Activated T-helper 2 cell treated with anti-CD3 and anti-CD28 coated beads, Interferon-gamma antibody, Interleukin-2, Interleukin-4, amounts not matched to agents 10 μg/mL and 5 μg/mL and 100 μg/mL, durations not matched to agents 14 hours and 24 hours and 36 hours (primary cell): ENCODE measurements around the gene RPS6KC1. TPM values are rescaled to one million over a fixed set of nuclear protein-coding genes. Genes with fewer than 3 reads are reported as not detected.

Experiments
- DNase-seq: peaks from one replicate; pipeline ENCODE4 v3.0.0; 2021; ENCODE audit warnings: low spot score
- H3K27ac Mint-ChIP-seq: one replicate; pipeline ENCODE4 v1.8.0; 2021; ENCODE audit warnings: mixed read lengths
- H3K27me3 Mint-ChIP-seq: one replicate; pipeline ENCODE4 v1.8.0; 2021; ENCODE audit warnings: low read depth, mixed read lengths
- H3K36me3 Mint-ChIP-seq: one replicate; pipeline ENCODE4 v1.8.0; 2021; ENCODE audit warnings: low read depth, mixed read lengths
- H3K4me1 Mint-ChIP-seq: one replicate; pipeline ENCODE4 v1.8.0; 2021; ENCODE audit warnings: low read depth, mixed read lengths
- H3K4me3 Mint-ChIP-seq: one replicate; pipeline ENCODE4 v1.8.0; 2021; ENCODE audit warnings: low read depth, mild to moderate bottlenecking, moderate library complexity, mixed read lengths
- H3K9me3 Mint-ChIP-seq: one replicate; pipeline ENCODE4 v1.8.0; 2021; ENCODE audit warnings: mixed read lengths
- intact Hi-C: fragments of 100-400 bp; cut with micrococcal nuclease; formaldehyde crosslinking; loops from one replicate; pipeline ENCODE4 v1.15.1; 2023
- total RNA-seq: library from RNA; stranded (reverse); gene quantifications from 2 replicates; pipeline ENCODE4 v1.2.3, GENCODE V29; 2022

RPS6KC1 gene
- total RNA-seq, 1 donor from 2014 or later = 7.2 TPM

DNA sequence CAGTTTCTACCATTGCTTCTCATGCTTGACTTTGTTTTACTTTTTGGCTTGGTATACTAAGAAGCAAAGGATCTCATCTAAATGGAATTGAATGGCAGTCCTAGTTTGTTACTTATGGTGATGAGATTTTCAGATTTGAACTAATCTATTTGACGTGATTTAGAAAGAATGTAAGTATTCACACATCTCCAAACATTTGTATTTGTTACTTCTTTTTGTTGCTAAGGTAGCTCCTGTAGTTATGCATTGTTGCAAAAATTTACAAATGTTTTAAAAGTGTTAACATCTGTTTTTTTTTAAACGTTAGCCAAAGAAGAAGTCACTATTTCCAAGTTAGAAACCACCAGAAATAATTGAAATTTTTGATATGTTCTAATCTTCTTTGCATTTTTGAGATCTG lies 222.5 kb downstream of the RPS6KC1 start:
- intact Hi-C loops = no loop called here
- Mint-ChIP-seq H3K27me3 (no peaks in the 10 kb centered on the region), H3K4me3 (no peak overlapping the region), H3K36me3 (no peaks in the 10 kb centered on the region), H3K27ac (no peak overlapping the region), H3K4me1 (peaks cover 3% of the 10 kb centered on the region), H3K9me3 (no peaks in the 10 kb centered on the region)
- DNase-seq = no peak

DNA sequence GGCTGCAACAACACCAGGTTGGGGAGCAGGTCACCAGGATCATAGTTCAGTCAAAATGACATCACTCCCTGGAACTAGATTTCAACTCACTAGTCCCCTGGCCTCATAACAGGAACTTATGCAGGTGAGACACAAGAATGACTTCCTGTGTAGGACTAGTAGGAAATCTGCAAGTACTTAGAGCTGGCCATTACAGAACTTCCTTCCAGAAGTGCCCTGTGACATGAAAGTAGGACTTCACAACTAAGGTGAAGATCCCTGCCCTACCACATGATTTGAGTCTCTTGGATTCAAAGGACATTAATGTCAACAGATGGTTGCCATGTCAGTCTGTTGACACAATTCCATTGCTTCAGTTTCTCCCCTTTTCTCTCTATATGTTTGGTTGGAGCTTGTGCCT lies 223.1 kb downstream of the RPS6KC1 start:
- H3K36me3 Mint-ChIP-seq = no peaks in the 10 kb centered on the region
- no peak overlapping the region for H3K27ac Mint-ChIP-seq
- H3K27me3 Mint-ChIP-seq = no peaks in the 10 kb centered on the region
- no peaks in the 10 kb centered on the region for H3K9me3 Mint-ChIP-seq
- intact Hi-C loops = no loop called here
- H3K4me3 Mint-ChIP-seq = no peak overlapping the region
- no peak for DNase-seq
- H3K4me1 Mint-ChIP-seq = peaks cover 3% of the 10 kb centered on the region

DNA sequence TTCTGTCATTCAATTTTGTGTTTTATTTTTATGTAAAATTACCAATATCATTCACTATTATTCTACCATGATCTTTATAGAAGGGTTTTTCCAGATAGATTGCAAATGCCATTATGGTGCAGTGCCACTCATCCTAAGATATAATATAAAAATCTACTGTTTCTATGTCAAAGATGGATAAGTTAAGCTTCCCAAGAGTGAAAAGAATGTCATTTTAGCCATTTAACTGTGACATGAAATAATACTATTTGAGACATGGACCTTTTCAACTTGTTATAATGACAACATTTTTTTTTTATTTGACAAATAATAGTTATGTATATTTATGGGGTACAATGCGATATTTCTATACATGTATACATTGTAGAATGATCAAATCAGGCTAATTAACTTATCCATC lies 224.3 kb downstream of the RPS6KC1 start:
- no peaks in the 10 kb centered on the region for H3K36me3 Mint-ChIP-seq
- no peak for DNase-seq
- H3K4me1 Mint-ChIP-seq = peaks cover 3% of the 10 kb centered on the region
- no peak overlapping the region for H3K27ac Mint-ChIP-seq
- no peak overlapping the region for H3K4me3 Mint-ChIP-seq
- no peaks in the 10 kb centered on the region for H3K27me3 Mint-ChIP-seq
- no peaks in the 10 kb centered on the region for H3K9me3 Mint-ChIP-seq
- intact Hi-C loops = no loop called here

DNA sequence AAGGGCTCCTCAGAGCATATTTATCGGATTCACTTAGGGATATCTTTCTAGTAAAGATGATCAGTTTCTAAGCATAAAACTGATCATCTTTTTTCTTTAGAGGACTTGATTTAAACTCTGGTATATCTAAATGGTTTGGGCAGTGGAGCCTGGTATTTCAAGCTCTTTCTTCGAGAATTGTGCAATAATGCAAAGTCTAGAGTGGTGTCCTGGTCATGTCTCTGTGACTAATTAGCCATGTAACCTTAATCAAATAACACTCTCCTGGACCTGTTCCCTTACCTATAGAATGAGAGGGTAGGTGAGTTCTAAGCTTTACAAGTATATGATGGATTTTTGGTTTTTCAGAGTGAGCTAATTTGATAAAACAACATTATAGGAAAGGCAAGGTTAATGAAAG lies 225.2 kb downstream of the RPS6KC1 start:
- intact Hi-C loops = no loop called here

DNA sequence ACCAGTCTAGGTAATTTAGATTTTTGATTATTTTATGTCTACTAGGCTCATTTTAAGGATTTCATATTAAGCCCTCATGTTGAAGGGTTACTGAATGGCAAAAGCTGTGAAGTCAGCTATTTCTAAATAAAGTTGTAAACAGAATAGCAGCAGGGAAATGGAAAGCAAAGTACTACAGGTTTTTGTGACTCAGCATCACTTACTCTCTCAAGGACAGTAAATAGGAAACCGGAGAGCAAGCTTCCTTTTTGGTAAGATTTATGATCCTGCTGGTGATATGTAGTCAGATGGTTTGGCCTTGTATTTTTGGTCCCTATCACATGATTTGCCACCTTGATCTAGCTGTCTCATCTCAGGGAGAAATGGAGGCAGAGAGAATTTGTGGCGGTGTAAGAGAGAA lies 226.0 kb downstream of the RPS6KC1 start:
- no peaks in the 10 kb centered on the region for H3K27me3 Mint-ChIP-seq
- no peaks in the 10 kb centered on the region for H3K9me3 Mint-ChIP-seq
- H3K36me3 Mint-ChIP-seq = no peaks in the 10 kb centered on the region
- intact Hi-C loops = no loop called here
- H3K4me3 Mint-ChIP-seq = no peak overlapping the region
- peaks cover 3% of the 10 kb centered on the region for H3K4me1 Mint-ChIP-seq
- DNase-seq = no peak
- no peak overlapping the region for H3K27ac Mint-ChIP-seq

More for the DNA sequence above, 225.2 kb downstream of the RPS6KC1 start:
- Mint-ChIP-seq H3K27me3 (no peaks in the 10 kb centered on the region), H3K9me3 (no peaks in the 10 kb centered on the region), H3K4me3 (no peak overlapping the region), H3K4me1 (peaks cover 3% of the 10 kb centered on the region), H3K36me3 (no peaks in the 10 kb centered on the region), H3K27ac (no peak overlapping the region)
- no peak for DNase-seq

DNA sequence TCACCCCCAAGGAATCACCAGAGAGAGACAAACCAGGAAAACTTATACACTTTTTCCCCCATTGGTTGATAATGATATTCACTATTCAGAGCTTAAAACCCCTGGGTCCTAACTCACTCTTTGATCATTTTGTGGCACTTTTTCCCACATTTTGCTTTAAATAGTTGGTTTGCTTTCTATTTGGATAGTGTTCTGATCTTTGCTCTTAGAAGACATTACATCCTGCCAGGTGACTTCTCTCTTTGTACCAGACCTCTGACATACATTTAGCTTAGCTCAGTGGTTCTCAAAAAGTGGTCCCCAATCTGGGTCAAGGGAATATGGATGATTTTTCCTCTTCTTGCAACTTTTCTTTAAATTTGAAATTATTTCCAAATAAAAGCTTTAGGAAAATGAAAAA lies 228.4 kb downstream of the RPS6KC1 start:
- intact Hi-C loops = no loop called here
- Mint-ChIP-seq H3K4me1 (peaks cover 3% of the 10 kb centered on the region), H3K4me3 (no peak overlapping the region), H3K27ac (no peak overlapping the region), H3K36me3 (no peaks in the 10 kb centered on the region), H3K27me3 (no peaks in the 10 kb centered on the region), H3K9me3 (no peaks in the 10 kb centered on the region)
- DNase-seq = no peak

DNA sequence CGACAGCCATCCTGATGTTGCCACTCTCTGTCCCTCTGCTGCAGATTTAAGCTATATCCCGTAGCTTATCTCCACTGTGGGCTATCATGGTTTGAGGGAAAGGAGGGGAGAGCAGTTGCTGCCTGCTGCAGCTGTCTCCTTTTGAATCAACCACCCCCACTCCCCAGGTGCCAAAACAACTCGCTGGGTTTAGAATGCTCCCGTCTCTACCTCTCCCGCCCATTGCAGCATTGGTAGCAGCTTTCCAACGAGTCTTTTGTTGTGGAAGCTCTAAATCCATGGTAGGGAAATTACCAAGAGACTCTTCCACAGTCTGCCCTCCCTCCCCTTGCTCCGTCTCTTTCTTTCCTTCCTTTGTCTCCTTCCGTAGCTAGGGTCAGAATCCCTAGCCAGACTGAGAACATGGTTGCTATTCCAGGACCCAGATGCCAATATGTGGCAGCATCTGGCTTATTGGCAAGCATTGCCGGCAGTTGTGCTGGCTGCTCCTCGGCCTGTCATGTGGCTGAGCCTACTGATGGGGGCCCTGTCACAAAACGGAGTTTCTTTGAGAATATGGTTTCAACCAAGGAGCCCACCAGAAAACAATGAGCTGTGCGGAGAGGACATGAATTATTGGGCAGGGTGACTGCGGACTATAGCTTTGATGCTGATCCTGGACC lies 230.7 kb downstream of the RPS6KC1 start:
- intact Hi-C loops = no loop called here
- Mint-ChIP-seq H3K36me3 (no peaks in the 10 kb centered on the region), H3K27me3 (no peaks in the 10 kb centered on the region), H3K4me1 (peaks cover 3% of the 10 kb centered on the region), H3K9me3 (no peaks in the 10 kb centered on the region), H3K4me3 (no peak overlapping the region), H3K27ac (no peak overlapping the region)
- DNase-seq = no peak

DNA sequence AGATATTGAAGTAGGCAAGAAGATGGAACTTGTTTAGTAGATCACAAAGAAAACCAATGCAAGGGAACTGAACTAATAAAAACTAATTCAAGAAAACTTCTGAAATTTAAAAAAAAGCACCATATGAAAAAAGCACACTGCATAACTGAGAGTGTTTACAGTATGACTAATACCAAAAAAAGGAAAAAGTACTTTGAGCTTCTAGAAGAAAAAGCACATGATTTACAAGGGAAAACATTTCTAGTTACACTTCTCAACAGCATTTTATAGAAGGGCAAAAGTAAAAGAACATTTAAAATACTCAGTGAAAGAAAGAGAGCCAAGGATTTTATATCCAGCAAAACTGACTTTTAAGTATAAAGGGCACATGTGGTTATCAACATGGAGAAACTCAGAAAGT lies 233.6 kb downstream of the RPS6KC1 start:
- Mint-ChIP-seq H3K9me3 (no peaks in the 10 kb centered on the region), H3K4me1 (no peaks in the 10 kb centered on the region), H3K27me3 (no peaks in the 10 kb centered on the region), H3K27ac (no peak overlapping the region), H3K4me3 (no peak overlapping the region), H3K36me3 (no peaks in the 10 kb centered on the region)
- intact Hi-C loops = no loop called here
- DNase-seq = no peak

DNA sequence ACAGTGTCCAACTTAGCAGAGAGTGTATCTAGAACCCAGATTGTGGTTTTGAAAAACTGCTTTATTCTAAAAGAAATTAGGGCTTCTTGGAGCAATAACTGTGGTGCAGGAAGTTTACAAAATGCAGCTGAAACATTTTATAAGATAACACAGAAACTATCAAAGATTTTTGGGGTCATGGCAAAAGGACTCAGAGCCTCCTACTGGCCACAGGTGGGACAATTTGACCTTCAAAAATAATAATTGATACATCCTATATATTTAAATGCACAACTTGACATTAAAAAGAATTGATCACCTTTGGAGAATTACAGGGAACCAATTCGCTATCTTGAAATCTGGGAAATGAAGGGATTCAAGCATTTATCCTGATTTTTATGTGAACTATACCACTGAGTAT lies 235.2 kb downstream of the RPS6KC1 start:
- no peaks in the 10 kb centered on the region for H3K9me3 Mint-ChIP-seq
- no peak overlapping the region for H3K27ac Mint-ChIP-seq
- intact Hi-C loops = no loop called here
- no peak for DNase-seq
- no peaks in the 10 kb centered on the region for H3K36me3 Mint-ChIP-seq
- no peaks in the 10 kb centered on the region for H3K4me1 Mint-ChIP-seq
- H3K27me3 Mint-ChIP-seq = no peaks in the 10 kb centered on the region
- H3K4me3 Mint-ChIP-seq = no peak overlapping the region

DNA sequence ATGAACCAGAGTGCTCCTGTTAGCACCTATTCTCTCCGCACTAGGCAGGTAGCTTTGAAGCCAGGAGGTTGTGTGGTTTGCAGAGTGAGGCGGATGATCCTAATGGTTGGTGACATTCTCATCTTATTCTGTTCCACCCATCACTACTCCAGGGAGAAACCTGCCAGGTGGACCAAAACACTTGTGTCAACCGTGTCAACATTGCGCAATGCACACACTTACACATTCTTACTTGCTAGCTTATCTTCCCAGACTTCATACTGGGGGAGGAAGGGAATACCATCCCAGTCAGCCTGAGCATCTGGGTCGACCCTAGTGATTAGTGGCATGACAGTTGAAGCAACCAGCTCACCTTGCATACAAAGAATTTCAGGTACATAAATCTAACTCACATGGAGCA lies 236.9 kb downstream of the RPS6KC1 start:
- H3K9me3 Mint-ChIP-seq = no peaks in the 10 kb centered on the region
- H3K36me3 Mint-ChIP-seq = no peaks in the 10 kb centered on the region
- intact Hi-C loops = no loop called here
- H3K4me3 Mint-ChIP-seq = no peak overlapping the region
- no peaks in the 10 kb centered on the region for H3K4me1 Mint-ChIP-seq
- no peak for DNase-seq
- H3K27me3 Mint-ChIP-seq = no peaks in the 10 kb centered on the region
- no peak overlapping the region for H3K27ac Mint-ChIP-seq

DNA sequence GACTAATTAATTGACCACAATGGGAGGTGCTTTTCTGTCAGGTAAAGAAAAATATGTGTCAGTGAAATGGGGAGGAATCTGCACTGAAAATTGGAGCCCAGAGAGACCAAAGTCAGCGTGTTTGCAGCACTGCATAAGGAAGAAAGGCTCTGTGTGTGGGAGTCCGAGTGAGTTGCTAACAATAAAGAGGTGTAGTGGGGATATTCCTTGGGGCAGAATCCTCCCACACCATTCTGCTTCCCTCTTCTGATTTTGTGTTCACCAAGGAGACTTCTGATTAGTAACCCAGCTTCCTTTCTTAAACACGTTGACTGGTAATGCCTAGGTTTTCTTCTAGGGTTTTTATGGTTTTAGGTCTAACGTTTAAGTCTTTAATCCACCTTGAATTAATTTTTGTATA lies 240.5 kb downstream of the RPS6KC1 start:
- H3K27ac Mint-ChIP-seq = no peak overlapping the region
- DNase-seq = no peak
- H3K9me3 Mint-ChIP-seq = peaks cover 1% of the 10 kb centered on the region
- H3K36me3 Mint-ChIP-seq = no peaks in the 10 kb centered on the region
- H3K4me1 Mint-ChIP-seq = no peaks in the 10 kb centered on the region
- intact Hi-C loops = no loop called here
- H3K27me3 Mint-ChIP-seq = no peaks in the 10 kb centered on the region
- no peak overlapping the region for H3K4me3 Mint-ChIP-seq

DNA sequence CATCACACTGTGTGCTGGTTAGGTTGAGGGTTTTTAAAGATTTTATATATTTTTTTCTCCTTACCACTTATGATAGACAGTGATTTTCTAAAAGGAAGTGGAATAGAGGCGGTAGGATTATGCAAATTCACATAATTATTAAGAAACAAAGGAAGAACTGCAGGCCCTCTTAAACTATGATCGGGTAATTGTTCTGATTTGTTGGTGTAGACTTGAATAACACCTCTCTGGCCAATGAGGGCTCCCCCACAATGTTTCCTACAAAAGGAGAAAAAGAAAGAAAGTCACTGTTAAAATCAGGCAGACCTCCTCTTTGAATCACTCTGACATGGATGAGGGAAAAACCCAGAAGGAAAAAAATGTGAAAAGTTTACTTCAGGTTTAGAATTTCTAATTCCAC lies 241.6 kb downstream of the RPS6KC1 start:
- DNase-seq = no peak
- Mint-ChIP-seq H3K27ac (no peak overlapping the region), H3K4me3 (no peak overlapping the region), H3K27me3 (no peaks in the 10 kb centered on the region), H3K9me3 (peaks cover 3% of the 10 kb centered on the region), H3K36me3 (no peaks in the 10 kb centered on the region), H3K4me1 (no peaks in the 10 kb centered on the region)
- intact Hi-C loops = no loop called here

DNA sequence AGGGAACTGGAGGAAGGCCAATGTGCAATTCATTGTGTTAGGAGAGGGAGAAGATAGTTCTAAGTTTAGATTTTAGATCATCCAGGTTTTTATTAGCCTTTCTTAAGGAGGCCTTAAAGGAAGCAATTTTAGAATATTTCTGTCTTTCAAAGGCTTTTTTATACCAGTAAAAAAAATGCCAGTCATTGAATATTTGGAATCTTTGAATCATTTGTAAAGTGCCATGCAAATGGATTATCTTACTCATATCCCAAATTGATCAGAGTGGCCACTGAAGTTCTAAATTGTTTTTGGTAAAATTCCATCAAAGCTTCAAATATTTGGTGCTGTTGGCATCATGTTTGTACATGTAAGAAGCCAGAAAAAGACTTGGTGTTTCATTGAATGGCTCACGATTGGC lies 244.8 kb downstream of the RPS6KC1 start:
- intact Hi-C loops = no loop called here
- H3K4me3 Mint-ChIP-seq = no peak overlapping the region
- no peaks in the 10 kb centered on the region for H3K36me3 Mint-ChIP-seq
- no peaks in the 10 kb centered on the region for H3K27me3 Mint-ChIP-seq
- DNase-seq = no peak
- no peaks in the 10 kb centered on the region for H3K4me1 Mint-ChIP-seq
- no peak overlapping the region for H3K27ac Mint-ChIP-seq
- peaks cover 3% of the 10 kb centered on the region for H3K9me3 Mint-ChIP-seq

DNA sequence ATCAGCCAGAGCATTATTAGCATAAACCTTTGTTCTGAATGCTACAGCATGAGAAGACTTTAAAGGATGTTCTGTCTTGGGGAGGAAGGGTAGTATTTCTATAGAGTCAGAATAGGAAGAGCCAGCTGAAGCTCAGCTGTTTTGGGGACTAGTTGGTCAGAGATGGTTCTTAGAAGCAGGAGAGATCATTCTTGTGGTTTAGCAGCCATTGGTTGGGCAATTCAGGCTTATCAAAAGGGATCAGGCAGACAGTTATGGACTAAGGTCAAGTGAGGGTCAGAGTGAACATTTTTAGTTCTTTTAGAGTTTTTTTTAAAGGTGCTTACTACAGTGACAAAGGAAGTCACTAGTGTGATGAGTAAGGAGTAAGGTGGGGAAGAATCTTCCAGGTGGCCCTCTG lies 245.5 kb downstream of the RPS6KC1 start:
- no peaks in the 10 kb centered on the region for H3K4me1 Mint-ChIP-seq
- DNase-seq = no peak
- H3K36me3 Mint-ChIP-seq = no peaks in the 10 kb centered on the region
- no peak overlapping the region for H3K27ac Mint-ChIP-seq
- intact Hi-C loops = no loop called here
- no peak overlapping the region for H3K4me3 Mint-ChIP-seq
- H3K9me3 Mint-ChIP-seq = peaks cover 3% of the 10 kb centered on the region
- H3K27me3 Mint-ChIP-seq = no peaks in the 10 kb centered on the region
